Measurements from ENCODE around the gene WFS1. TPM values are rescaled to one million over a fixed set of nuclear protein-coding genes. Genes with fewer than 3 reads are reported as not detected.

Gene WFS1
- total RNA-seq, 3 donors from 2014 or later = 32.5 to 58.3 (median 37.1) TPM

- intact Hi-C loops (cut with DNase I; ENCODE audit: low total_unique reads) = loop anchor here (2.0 kb wide), 1 partner anchor 328 kb away; no protein-coding TSS in a partner anchor
- Histone ChIP-seq H3K27ac (no peak overlapping the region), H3K4me1 (no peaks in the 10 kb centered on the region), H3K9me3 (peaks cover 0 to 5% of the 10 kb centered on the region in 2 donors), H3K27me3 (peaks cover 0 to 12% of the 10 kb centered on the region in 2 donors), H3K36me3 (no peaks in the 10 kb centered on the region), H3K4me3 (no peak overlapping the region)
- TF ChIP-seq POLR2AphosphoS5 (IDR thresholded peaks at IDR 0.05) (no peak), CTCF (IDR thresholded peaks at IDR 0.05) (no peak), POLR2A (IDR thresholded peaks at IDR 0.05) (no peak)
- DNase-seq (ENCODE audit: low spot score in 2 of 2) = no peak
These were observed 58.9 kb downstream of the WFS1 start for GRCh38 chr4:6328526-6328925.

DNA sequence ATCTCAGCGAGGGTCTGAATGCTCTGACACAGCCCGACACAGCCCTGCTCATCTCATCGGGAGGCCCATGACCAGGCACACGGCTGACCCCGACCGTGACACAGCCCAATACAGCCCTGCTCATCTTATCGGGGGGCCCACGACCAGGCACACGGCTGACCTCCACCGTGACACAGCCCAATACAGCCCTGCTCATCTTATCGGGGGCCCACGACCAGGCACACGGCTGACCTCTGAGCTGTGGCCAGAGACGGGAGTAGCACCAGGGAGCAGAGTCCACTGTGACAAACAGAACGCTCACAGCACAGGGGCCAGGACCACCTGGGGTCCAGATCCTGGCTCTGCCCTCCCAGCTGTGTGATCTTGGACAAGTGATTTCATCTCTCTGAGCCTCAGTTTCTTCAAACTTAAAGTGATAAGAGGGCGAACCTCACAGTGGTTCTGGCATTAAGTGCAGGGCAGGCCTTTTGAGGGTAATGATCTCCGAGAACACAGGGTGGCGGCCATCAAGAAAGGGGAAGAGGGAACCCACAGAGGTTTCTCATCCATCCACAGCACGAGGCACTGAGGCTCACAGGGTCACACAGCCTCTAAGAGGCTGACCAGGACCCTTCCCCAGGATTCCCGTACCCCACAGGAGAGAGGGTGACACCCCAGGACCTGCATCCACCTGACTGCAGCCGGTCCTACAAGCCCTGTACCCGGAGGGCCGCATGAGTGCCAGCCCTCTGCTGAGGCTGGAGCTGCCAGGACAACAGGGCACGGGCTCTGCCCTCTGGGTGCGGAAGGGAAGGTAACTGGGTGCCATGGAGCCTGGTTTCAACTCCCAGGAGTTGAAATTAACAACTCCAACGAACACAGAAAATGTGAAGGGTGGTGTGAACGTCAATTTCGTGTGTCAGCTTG, 60.1 kb downstream of the WFS1 start:
- DNase-seq (ENCODE audit: low spot score in 2 of 2) = no peak
- intact Hi-C loops (cut with DNase I; ENCODE audit: low total_unique reads) = loop anchor here (2.0 kb wide), 1 partner anchor 329 kb away; no protein-coding TSS in a partner anchor
- H3K36me3 ChIP-seq = no peaks in the 10 kb centered on the region
- H3K27me3 ChIP-seq = peaks cover 0 to 14% of the 10 kb centered on the region in 2 donors
- no peak overlapping the region for H3K27ac ChIP-seq
- no peak for TF ChIP-seq CTCF (IDR thresholded peaks at IDR 0.05)
- TF ChIP-seq POLR2AphosphoS5 (IDR thresholded peaks at IDR 0.05) = no peak
- TF ChIP-seq POLR2A (IDR thresholded peaks at IDR 0.05) = no peak
- H3K9me3 ChIP-seq = peaks cover 4 to 8% of the 10 kb centered on the region in 2 donors
- no peak overlapping the region for H3K4me3 ChIP-seq
- no peaks in the 10 kb centered on the region for H3K4me1 ChIP-seq

DNA sequence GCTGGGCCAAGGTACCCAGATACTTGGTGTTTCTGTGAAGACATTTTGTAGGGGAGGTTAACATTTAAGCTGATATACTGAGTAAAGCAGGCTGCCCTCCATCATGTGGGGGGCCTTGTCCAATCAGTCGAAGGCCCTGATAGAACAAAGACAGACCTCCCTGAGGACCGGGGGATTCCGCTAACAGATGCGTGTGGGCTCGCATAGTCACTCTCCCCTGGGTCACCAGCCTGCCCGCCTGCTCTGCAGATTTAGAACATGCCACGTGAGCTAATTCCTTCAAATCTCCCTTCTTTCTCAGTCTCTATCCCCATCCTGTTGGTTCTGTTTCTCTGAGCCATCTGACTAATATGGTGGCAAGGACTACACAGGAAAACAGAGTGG, 60.7 kb downstream of the WFS1 start:
- Histone ChIP-seq H3K9me3 (peaks cover 4 to 8% of the 10 kb centered on the region in 2 donors), H3K27me3 (peaks cover 0 to 20% of the 10 kb centered on the region in 2 donors), H3K36me3 (no peaks in the 10 kb centered on the region), H3K4me1 (no peaks in the 10 kb centered on the region), H3K4me3 (no peak overlapping the region), H3K27ac (no peak overlapping the region)
- DNase-seq (ENCODE audit: low spot score in 2 of 2) = no peak
- TF ChIP-seq CTCF (IDR thresholded peaks at IDR 0.05) (no peak), POLR2A (IDR thresholded peaks at IDR 0.05) (no peak), POLR2AphosphoS5 (IDR thresholded peaks at IDR 0.05) (no peak)
- intact Hi-C loops (cut with DNase I; ENCODE audit: low total_unique reads) = no loop called here

DNA sequence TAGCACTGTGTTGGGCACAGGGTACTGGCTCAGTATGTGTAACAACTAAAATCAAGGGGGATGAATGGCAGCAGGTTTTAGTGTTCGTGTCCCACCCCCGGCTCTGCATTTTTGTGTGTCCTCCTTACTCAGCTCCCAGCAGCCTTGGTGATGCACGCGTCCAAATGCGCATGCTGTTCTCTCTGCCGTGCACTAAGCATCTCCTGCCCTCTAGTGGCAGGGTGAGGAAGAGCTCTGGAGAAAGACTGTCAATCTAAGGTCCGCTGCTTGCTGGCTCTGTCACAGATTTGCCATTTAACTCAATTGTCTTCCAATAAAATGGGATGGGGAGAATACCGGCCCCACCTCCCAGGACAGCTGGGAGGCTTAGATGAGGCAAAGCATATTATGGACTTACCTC, 61.4 kb downstream of the WFS1 start:
- H3K36me3 ChIP-seq = no peaks in the 10 kb centered on the region
- H3K4me1 ChIP-seq = no peaks in the 10 kb centered on the region
- intact Hi-C loops (cut with DNase I; ENCODE audit: low total_unique reads) = no loop called here
- no peak overlapping the region for H3K4me3 ChIP-seq
- TF ChIP-seq CTCF (IDR thresholded peaks at IDR 0.05) (peak in 1 of 3 donors; percentile 30), POLR2AphosphoS5 (IDR thresholded peaks at IDR 0.05) (no peak), POLR2A (IDR thresholded peaks at IDR 0.05) (no peak)
- peaks cover 0 to 27% of the 10 kb centered on the region in 2 donors for H3K27me3 ChIP-seq
- DNase-seq (ENCODE audit: low spot score in 2 of 2) = no peak
- H3K9me3 ChIP-seq = peaks cover 4 to 8% of the 10 kb centered on the region in 2 donors
- no peak overlapping the region for H3K27ac ChIP-seq

DNA sequence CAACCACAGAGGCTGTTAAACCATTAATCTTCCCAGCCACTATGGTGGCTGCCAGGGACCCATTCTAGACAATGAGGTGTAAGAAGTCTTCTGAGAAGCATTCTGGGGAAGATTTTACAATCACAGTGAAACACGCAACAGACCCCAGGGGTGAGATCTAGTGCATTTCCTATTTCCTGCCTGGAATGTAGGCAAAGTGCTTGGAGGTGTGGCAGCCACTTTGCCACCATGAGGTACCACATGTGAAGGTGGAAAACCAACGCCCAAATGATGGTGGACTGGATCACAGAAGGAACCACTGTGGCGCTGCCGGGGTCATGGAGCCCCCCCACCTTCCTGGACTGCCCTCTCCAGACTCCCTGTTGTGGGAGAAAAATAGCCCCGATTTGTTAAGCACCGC, 61.8 kb downstream of the WFS1 start:
- Histone ChIP-seq H3K4me1 (no peaks in the 10 kb centered on the region), H3K27ac (no peak overlapping the region), H3K27me3 (peaks cover 0 to 28% of the 10 kb centered on the region in 2 donors), H3K9me3 (peaks cover 4 to 8% of the 10 kb centered on the region in 2 donors), H3K36me3 (no peaks in the 10 kb centered on the region), H3K4me3 (no peak overlapping the region)
- no peak for TF ChIP-seq POLR2A (IDR thresholded peaks at IDR 0.05)
- no peak for TF ChIP-seq CTCF (IDR thresholded peaks at IDR 0.05)
- TF ChIP-seq POLR2AphosphoS5 (IDR thresholded peaks at IDR 0.05) = no peak
- intact Hi-C loops (cut with DNase I; ENCODE audit: low total_unique reads) = no loop called here
- DNase-seq (ENCODE audit: low spot score in 2 of 2) = no peak
